ENCODE data around the gene ABCC10.

Gene ABCC10

GRCh38 chr6:43450699-43451131 is 23.4 kb downstream of the ABCC10 start:
- TF ChIP-seq GATA2 (IDR thresholded peaks at IDR 0.05; ENCODE audit: low read depth, low read length), result no peak
- TF ChIP-seq GATA3 (IDR thresholded peaks at IDR 0.05; ENCODE audit: low read depth, low read length), result no peak

GRCh38 chr6:43451348-43451747 is 24.0 kb downstream of the ABCC10 start:
- TF ChIP-seq GATA3 (IDR thresholded peaks at IDR 0.05; ENCODE audit: low read depth, low read length) (no peak), GATA2 (IDR thresholded peaks at IDR 0.05; ENCODE audit: low read depth, low read length) (no peak)

- TF ChIP-seq GATA3 (IDR thresholded peaks at IDR 0.05; ENCODE audit: low read depth, low read length) (no peak), GATA2 (IDR thresholded peaks at IDR 0.05; ENCODE audit: low read depth, low read length) (no peak)
Measured at GRCh38 chr6:43451939-43452338, 24.6 kb downstream of the ABCC10 start.

- TF ChIP-seq GATA2 (IDR thresholded peaks at IDR 0.05; ENCODE audit: low read depth, low read length) (no peak), GATA3 (IDR thresholded peaks at IDR 0.05; ENCODE audit: low read depth, low read length) (no peak)
Measured at GRCh38 chr6:43452896-43453295, 25.6 kb downstream of the ABCC10 start.

DNA sequence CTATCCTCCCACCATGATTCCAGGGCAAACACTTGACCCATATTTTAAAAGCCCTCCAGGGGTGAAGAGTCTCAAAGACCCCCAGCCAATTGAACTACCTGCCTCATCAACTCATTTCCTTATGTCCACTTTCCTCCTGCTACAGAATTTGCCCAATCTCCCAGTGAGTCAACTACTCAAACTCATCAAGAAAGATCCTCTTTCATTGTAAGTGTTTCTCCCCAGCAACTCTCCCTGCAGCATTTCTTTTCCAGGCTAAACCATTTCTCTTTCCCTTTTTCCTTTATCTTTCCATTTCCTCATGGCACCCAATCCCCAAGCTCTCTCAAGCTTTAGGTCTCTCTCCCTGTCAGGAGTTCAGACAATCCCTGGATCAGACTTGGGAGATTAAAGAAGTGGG is 26.5 kb downstream of the ABCC10 start:
- TF ChIP-seq GATA3 (IDR thresholded peaks at IDR 0.05; ENCODE audit: low read depth, low read length), result no peak
- TF ChIP-seq GATA2 (IDR thresholded peaks at IDR 0.05; ENCODE audit: low read depth, low read length), result no peak

DNA sequence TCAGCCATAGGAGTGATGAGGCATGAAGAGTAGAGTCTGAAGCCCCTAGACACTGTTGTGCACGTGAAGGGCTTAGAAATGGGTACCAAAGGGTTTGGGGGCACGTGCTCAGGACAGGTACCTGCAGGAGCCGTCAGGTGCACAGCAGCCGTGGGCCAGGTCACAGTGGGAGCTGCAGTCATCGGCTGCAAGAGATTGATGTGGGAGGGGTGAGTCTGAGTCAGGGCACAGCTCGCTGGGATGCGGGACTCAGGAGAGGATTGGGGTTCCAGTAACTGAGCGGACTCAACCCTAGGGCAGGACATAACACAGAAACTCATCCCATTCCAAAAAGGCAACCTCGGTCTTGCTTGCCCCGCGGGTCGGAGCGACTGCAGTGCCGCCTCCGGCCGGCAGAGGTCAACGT is 27.0 kb downstream of the ABCC10 start:
- TF ChIP-seq GATA3 (IDR thresholded peaks at IDR 0.05; ENCODE audit: low read depth, low read length), result no peak
- TF ChIP-seq GATA2 (IDR thresholded peaks at IDR 0.05; ENCODE audit: low read depth, low read length), result no peak

DNA sequence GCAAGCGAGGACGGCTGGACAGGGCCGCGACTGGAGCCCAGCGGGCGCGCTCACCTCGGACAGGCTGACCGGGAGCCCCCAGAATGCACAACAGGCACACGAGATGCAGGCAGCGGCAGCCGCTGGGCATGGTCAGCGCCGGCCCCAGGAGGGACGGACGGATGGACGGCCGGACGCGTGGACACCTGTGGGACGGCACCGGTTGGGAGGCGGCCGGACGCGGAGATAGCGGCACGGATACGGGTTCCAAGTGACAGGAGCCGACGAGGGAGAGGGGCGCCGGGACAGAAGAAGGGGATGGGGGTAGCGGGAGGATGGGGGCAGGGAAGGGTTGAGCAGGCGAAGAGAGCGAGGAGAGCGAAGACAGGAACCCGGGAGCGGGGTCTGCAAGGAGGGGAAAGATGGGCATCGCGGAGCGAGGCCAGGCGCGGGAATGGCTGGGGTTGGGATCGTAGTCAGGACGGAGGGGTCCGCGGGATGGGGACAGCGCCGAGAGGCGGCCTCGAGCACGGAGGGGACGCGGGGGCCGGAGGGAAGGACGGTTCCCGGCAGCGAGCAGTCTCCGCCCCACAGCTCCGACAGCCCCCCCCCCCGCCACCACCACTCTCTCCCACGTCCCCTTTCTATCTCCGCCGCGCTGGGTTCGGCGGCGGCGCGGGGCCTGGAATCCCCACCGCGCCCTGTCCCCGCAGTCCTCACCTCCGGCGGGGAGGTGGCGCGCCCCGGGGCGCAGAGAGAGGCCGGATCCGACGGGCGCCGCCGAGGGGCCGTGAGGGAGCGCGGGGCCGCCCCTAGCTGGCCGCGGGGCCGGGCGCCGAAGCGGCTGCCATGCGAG is 27.6 kb downstream of the ABCC10 start:
- TF ChIP-seq GATA2 (IDR thresholded peaks at IDR 0.05; ENCODE audit: low read depth, low read length) (0 out of 2 replicates have a peak, but pooled peaks have one; percentile 10), GATA3 (IDR thresholded peaks at IDR 0.05; ENCODE audit: low read depth, low read length) (no peak)

DNA sequence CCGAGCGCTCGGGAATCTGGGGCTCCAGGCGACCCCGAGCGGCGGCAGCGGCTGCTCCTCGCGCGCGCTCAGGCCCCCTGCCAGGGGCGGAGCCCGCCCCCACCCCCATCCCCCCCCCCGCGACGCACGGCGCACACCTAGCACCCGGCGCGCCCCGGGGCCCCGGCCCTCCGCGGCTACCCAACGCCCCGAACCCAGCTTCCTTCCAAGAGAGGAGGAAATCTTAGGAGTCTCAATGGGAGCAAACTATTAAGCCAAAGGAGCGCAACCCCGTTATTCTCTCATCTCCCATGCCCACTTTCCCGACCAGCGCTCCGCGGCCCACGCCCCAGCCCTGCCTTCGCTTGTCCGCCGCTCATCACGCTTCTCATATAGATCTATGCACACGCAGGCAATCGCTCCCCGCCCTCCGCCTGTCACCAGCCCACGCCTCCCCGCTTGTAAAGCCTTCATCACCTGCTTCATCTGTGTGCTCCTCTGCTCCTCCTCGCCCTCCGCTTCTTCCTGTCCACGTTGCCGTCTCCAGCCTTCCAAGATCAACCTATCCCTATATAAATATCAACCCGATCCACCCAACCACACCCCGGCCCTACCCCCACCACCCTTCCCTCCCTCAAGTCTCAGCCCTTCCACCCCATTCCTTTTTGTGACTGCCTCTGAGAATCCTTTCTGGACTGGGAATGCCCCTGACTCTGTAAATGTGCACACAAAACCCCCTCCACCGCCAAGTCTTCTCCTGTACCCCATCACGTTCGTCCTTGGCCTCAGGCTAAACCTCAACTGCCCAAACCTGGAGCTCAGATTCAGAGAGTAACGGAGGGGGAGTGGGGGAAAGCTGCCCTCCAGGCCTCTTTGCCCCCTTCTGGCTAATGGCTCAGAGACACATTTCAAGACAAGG is 28.4 kb downstream of the ABCC10 start, which contains the start of gene DLK2:
Gene DLK2 (minus strand): TSS at position 18 of the 898 bp plus-strand sequence. CDS start 723 bp downstream, outside the sequence.
- TF ChIP-seq GATA3 (IDR thresholded peaks at IDR 0.05; ENCODE audit: low read depth, low read length), result no peak
- no peak for TF ChIP-seq GATA2 (IDR thresholded peaks at IDR 0.05; ENCODE audit: low read depth, low read length)

DNA sequence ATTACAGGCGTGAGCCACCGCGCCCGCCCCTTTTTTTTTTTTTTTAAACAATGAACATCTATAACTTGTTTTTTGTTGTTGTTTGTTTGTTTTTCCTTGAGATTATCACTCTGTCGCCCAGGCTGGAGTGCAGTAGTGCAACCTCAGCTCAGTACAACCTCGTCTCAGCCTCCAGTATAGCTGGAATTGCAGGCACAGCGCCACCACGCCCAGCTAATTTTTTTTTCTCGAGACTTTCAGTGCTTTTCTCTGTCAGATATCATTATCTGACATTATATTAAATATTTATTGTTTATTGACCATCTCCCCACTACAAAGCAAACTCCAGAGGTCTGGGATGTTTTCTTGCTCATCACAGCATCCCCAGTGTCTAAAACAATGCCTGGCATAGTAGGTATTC is 30.3 kb downstream of the ABCC10 start:
- TF ChIP-seq GATA2 (IDR thresholded peaks at IDR 0.05; ENCODE audit: low read depth, low read length), result no peak
- TF ChIP-seq GATA3 (IDR thresholded peaks at IDR 0.05; ENCODE audit: low read depth, low read length), result no peak

DNA sequence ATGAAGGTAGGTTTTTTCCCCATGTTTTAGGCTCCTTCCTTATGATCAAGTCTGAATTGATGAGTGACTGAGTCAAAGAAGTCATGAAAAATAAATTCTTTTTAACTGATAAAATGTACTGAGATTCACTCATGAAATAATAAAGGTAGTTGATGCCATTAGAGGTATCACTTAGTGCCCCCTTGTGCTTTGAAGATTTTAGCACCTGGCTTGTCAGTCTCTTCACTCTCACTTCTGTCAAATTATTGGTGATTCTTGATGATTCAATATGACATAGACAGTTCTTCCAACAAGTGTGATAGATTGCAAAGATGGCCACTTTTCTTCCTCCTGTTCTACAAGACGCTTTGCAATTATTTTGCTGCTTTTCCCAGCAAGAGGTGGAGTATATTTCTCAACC is 32.2 kb downstream of the ABCC10 start:
- TF ChIP-seq GATA3 (IDR thresholded peaks at IDR 0.05; ENCODE audit: low read depth, low read length) (no peak), GATA2 (IDR thresholded peaks at IDR 0.05; ENCODE audit: low read depth, low read length) (no peak)

- TF ChIP-seq GATA2 (IDR thresholded peaks at IDR 0.05; ENCODE audit: low read depth, low read length), result no peak
- no peak for TF ChIP-seq GATA3 (IDR thresholded peaks at IDR 0.05; ENCODE audit: low read depth, low read length)
Measured at GRCh38 chr6:43460032-43460431, 32.7 kb downstream of the ABCC10 start.

DNA sequence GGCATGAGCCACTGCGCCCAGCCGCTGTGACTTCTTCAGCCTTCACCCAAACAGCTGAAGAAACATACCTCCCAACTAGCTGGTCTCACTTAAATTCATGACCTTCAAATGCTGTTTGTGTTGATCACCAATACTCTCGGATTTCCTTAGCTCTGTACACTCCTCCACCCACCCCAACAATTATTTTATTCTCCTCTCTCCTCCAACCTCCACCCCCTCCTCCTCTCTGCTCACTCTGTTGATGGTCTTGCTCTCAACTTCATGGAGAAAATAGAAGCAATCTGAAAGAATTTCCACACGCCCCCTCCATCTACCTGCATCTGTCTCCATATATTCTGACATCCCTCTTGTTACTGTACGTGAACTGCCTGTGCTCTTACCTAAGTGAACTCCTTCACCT is 34.6 kb downstream of the ABCC10 start:
- TF ChIP-seq GATA2 (IDR thresholded peaks at IDR 0.05; ENCODE audit: low read depth, low read length) (no peak), GATA3 (IDR thresholded peaks at IDR 0.05; ENCODE audit: low read depth, low read length) (no peak)

DNA sequence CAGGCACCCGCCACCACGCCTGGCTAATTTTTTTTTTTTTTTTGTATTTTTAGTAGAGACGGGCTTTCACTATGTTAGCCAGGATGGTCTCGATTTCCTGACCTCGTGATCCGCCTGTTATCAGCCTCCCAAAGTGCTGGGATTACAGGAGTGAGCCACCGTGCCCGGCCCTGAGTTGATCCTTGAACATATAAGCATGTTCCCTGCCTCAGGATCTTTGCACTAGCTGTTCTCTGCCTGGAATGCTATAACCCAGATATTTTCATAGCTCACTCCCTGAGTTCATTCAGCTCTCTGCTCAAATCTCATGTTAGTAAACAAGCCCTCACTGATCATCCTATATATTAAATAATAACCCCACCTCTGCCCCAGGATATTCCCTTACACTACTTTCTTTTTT is 37.0 kb downstream of the ABCC10 start:
- TF ChIP-seq GATA3 (IDR thresholded peaks at IDR 0.05; ENCODE audit: low read depth, low read length) (no peak), GATA2 (IDR thresholded peaks at IDR 0.05; ENCODE audit: low read depth, low read length) (no peak)

GRCh38 chr6:43465948-43466347 is 38.6 kb downstream of the ABCC10 start:
- TF ChIP-seq GATA2 (IDR thresholded peaks at IDR 0.05; ENCODE audit: low read depth, low read length) (no peak), GATA3 (IDR thresholded peaks at IDR 0.05; ENCODE audit: low read depth, low read length) (no peak)

Data from SH-SY5Y (cell line).